Measurements from ENCODE around the gene ISY1. TPM values are rescaled to one million over a fixed set of nuclear protein-coding genes. Genes with fewer than 3 reads are reported as not detected.

Gene ISY1
- total RNA-seq, 1 donor from 2014 or later: 31.0 TPM

GRCh38 chr3:129184396-129184657, 23.5 kb upstream of the ISY1 start:
- intact Hi-C loops (cut with DNase I): no loop called here
- ATAC-seq (peak in 1 of 2 donors; percentile 20), DNase-seq (no peak)
- Histone ChIP-seq H3K36me3 (no peaks in the 10 kb centered on the region), H3K27me3 (ENCODE audit: low read depth) (no peaks in the 10 kb centered on the region), H3K9me3 (no peaks in the 10 kb centered on the region), H3K4me3 (peak overlapping the region; percentile 96), H3K4me1 (peaks cover 47% of the 10 kb centered on the region), H3K27ac (peak overlapping the region; percentile 100)
- TF ChIP-seq, protein P1, sequence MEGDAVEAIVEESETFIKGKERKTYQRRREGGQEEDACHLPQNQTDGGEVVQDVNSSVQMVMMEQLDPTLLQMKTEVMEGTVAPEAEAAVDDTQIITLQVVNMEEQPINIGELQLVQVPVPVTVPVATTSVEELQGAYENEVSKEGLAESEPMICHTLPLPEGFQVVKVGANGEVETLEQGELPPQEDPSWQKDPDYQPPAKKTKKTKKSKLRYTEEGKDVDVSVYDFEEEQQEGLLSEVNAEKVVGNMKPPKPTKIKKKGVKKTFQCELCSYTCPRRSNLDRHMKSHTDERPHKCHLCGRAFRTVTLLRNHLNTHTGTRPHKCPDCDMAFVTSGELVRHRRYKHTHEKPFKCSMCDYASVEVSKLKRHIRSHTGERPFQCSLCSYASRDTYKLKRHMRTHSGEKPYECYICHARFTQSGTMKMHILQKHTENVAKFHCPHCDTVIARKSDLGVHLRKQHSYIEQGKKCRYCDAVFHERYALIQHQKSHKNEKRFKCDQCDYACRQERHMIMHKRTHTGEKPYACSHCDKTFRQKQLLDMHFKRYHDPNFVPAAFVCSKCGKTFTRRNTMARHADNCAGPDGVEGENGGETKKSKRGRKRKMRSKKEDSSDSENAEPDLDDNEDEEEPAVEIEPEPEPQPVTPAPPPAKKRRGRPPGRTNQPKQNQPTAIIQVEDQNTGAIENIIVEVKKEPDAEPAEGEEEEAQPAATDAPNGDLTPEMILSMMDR (IDR thresholded peaks at IDR 0.05): no peak

GRCh38 chr3:129183569-129184395, 22.9 kb upstream of the ISY1 start, which contains the start of gene CNBP:
TSS of gene CNBP (minus strand) at chr3:129183896. CDS start at chr3:129171757, 12,139 bp downstream.
- Histone ChIP-seq H3K27ac (peak within 1 kb of the TSS; percentile 100), H3K36me3 (peaks cover 5% of the 10 kb centered on the region), H3K4me1 (peaks cover 52% of the 10 kb centered on the region), H3K27me3 (ENCODE audit: low read depth) (no peaks in the 10 kb centered on the region), H3K9me3 (no peaks in the 10 kb centered on the region), H3K4me3 (peak within 1 kb of the TSS; percentile 96)
- ATAC-seq: peak; percentile 99 to 100
- peak; percentile 95 for DNase-seq
- intact Hi-C loops (cut with DNase I): no loop called here
- TF ChIP-seq, protein P1 (IDR thresholded peaks at IDR 0.05): no peak

- Histone ChIP-seq H3K27me3 (ENCODE audit: low read depth) (no peaks in the 10 kb centered on the region), H3K27ac (peak overlapping the region; percentile 100), H3K36me3 (peaks cover 17% of the 10 kb centered on the region), H3K4me3 (peak overlapping the region; percentile 96), H3K4me1 (peaks cover 64% of the 10 kb centered on the region), H3K9me3 (no peaks in the 10 kb centered on the region)
- peak; percentile 1 to 6 for ATAC-seq
- TF ChIP-seq, protein P1 (IDR thresholded peaks at IDR 0.05): no peak
- intact Hi-C loops (cut with DNase I): no loop called here
- DNase-seq: no peak
These were observed 21.7 kb upstream of the ISY1 start for GRCh38 chr3:129182390-129183185.

DNA sequence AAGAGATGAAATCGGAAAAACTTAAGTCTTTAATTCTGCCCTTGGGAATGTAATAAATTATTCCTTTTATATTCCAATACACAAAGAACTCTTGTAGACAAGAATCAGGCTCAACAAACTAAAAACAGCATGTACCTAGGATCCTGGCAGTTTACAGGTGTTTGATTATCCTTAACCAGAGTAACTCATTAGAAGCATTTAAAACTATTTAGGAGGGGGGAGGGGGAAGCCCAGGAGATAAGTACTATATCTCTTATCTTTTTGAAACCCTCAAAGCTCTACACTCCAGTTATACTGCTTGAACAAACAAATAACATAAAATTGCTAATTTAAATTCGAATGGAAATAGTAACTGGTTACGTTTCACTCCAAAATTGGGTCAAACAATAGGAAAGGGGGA, 21.0 kb upstream of the ISY1 start:
- Histone ChIP-seq H3K27me3 (ENCODE audit: low read depth) (no peaks in the 10 kb centered on the region), H3K27ac (peak overlapping the region; percentile 100), H3K9me3 (no peaks in the 10 kb centered on the region), H3K4me1 (peaks cover 72% of the 10 kb centered on the region), H3K36me3 (peaks cover 24% of the 10 kb centered on the region), H3K4me3 (peak overlapping the region; percentile 96)
- no peak for ATAC-seq
- intact Hi-C loops (cut with DNase I): no loop called here
- no peak for DNase-seq
- TF ChIP-seq, protein P1 (IDR thresholded peaks at IDR 0.05): no peak

DNA sequence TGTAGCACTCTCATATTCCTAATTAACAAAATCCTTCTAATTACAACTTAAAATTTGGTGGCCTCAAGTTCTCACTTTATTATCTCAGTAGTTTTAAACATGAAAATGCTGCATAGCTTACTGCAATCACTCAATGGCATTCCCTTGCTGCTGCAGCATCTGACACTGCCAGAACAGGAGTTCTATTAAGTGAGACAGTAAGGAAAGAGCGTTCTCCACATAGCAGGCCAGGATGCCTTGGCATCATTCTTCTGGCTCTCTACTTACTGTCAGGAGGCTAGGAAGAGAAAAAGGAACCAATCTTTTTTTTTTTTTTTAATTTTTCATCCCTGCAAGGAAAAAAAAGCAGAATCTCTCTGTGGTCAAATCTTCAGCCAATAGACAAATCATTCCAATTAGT, 19.6 kb upstream of the ISY1 start:
- DNase-seq (no peak), ATAC-seq (no peak)
- Histone ChIP-seq H3K4me3 (peak overlapping the region; percentile 96), H3K9me3 (no peaks in the 10 kb centered on the region), H3K27ac (no peak overlapping the region), H3K27me3 (ENCODE audit: low read depth) (no peaks in the 10 kb centered on the region), H3K4me1 (peaks cover 78% of the 10 kb centered on the region), H3K36me3 (peaks cover 38% of the 10 kb centered on the region)
- intact Hi-C loops (cut with DNase I): no loop called here
- TF ChIP-seq, protein P1 (IDR thresholded peaks at IDR 0.05): no peak
